Motor neuron (in vitro differentiated cells): Measurements from ENCODE around the gene ARTN. TPM values are rescaled to one million over a fixed set of nuclear protein-coding genes. Genes with fewer than 3 reads are reported as not detected.
A peak's percentile ranks its signal among the peaks of the same experiment; 100 is the strongest.

Experiments
- ATAC-seq, 8 experiments: fragments of 200-7000 bp; cut with Tn5 transposase; replicated peaks in 6 of 8; 2 replicates each; pipeline ENCODE4 v1.8.0; 2021; ENCODE audit warnings: mild to moderate bottlenecking in 8 of 8, moderate library complexity in 8 of 8
- H3K27ac ChIP-seq, 2 donors: fragments of 250-450 bp; sonication (Bioruptor Pico); 2 replicates each; pipeline ENCODE4 v1.9.0; 2021; ENCODE audit warnings: antibody characterized with exemption in 2 of 2, mild to moderate bottlenecking in 2 of 2, moderate library complexity in 1 of 2
- H3K4me1 ChIP-seq, 2 donors: fragments of 250-450 bp; sonication (Bioruptor Pico); replicated peaks in 1 of 2; 2 replicates each; pipeline ENCODE4 v1.6.1; 2021; ENCODE audit warnings: antibody characterized with exemption in 2 of 2, mild to moderate bottlenecking in 2 of 2, moderate library complexity in 1 of 2
- H3K4me3 ChIP-seq, 5 donors: fragments of 250-450 bp; sonication (Bioruptor Pico); 2 replicates each; pipeline ENCODE4 v1.9.0; 2021; ENCODE audit warnings: antibody characterized with exemption in 5 of 5, mild to moderate bottlenecking in 5 of 5, moderate library complexity in 4 of 5
- WGBS, 10 experiments: fragments of 450-650 bp; shearing (Covaris generic); methylation state at CpG; one replicate each; pipeline ENCODE4 v1.0.0; 2022; 5-methylcytosine and 5-hydroxymethylcytosine counted together
- in situ Hi-C, 9 experiments: fragments of 400-800 bp; cut with MboI; loops; one replicate each; pipeline ENCODE4 v1.15.0; 2021; ENCODE audit warnings: low sequenced_read_pairs in 9 of 9, low pct_unique_long_range_greater_than_20kb in 2 of 9; ENCODE audit not compliant: unreplicated experiment in 9 of 9
- total RNA-seq, 8 experiments: library from RNA; unstranded; fragments of 300-600 nt; gene quantifications; 2 replicates each; pipeline versions ENCODE4 v1.2.3 to v1.2.4, GENCODE V29; 2022

Gene ARTN
- total RNA-seq, 8 experiments from 2014 or later, result 0.21 to 3.5 (median 1.3) TPM

DNA sequence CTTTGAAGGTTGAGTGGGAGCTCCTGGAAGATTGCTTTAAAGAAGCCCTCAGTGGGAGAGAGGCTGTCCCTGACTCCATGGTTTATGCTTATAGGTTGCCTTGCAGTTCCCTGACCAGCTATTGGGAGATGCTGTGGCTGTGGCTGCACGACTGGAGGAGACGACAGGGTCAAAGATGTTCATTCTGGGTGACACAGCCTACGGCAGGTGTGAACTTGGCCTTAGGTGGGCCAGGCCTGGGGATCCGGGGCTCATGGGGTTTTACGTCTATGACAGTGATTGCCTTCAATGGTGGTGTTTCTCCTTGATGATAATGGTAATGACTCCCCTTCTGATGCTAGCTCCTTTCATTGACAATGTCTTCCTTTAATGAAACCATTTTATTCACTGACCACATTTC is 36.9 kb downstream of the ARTN start:
- H3K27ac ChIP-seq, result peak overlapping the region; percentile 51 to 82
- in situ Hi-C loops, result no loop called here
- peak overlapping the region; percentile 70 to 91 (median 82) for H3K4me3 ChIP-seq
- no peak for ATAC-seq
- peaks cover 8 to 12% of the 10 kb centered on the region in 2 donors for H3K4me1 ChIP-seq
- 0 to 66% (median 26%) methylated on average over 2 to 4 of the region's 5 CpGs; no CpG with 5 or more reads in 5 of the 10 experiments for WGBS, 10 experiments

DNA sequence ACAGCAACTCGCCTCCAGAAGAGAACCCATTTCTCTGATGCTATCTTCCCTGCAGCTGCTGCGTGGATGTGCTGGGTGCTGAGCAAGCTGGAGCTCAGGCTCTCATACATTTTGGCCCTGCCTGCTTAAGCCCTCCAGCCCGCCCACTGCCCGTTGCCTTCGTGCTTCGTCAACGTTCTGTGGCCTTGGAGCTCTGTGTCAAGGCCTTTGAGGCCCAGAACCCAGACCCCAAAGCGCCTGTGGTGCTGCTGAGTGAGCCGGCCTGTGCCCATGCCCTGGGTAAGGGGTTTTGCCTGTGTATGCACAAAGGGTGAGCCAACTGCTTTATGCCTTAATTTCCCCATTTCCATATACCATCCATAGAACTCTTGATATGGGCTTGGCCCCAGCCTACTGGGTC is 37.3 kb downstream of the ARTN start:
- H3K4me1 ChIP-seq, result peaks cover 11 to 15% of the 10 kb centered on the region in 2 donors
- H3K27ac ChIP-seq, result no peak overlapping the region
- in situ Hi-C loops, result no loop called here
- H3K4me3 ChIP-seq, result peak overlapping the region; percentile 70 to 91 (median 82)
- WGBS, 10 experiments, result 80 to 92% (median 86%) methylated on average over 1 to 9 of the region's 9 CpGs; no CpG with 5 or more reads in 4 of the 10 experiments
- ATAC-seq, result no peak

DNA sequence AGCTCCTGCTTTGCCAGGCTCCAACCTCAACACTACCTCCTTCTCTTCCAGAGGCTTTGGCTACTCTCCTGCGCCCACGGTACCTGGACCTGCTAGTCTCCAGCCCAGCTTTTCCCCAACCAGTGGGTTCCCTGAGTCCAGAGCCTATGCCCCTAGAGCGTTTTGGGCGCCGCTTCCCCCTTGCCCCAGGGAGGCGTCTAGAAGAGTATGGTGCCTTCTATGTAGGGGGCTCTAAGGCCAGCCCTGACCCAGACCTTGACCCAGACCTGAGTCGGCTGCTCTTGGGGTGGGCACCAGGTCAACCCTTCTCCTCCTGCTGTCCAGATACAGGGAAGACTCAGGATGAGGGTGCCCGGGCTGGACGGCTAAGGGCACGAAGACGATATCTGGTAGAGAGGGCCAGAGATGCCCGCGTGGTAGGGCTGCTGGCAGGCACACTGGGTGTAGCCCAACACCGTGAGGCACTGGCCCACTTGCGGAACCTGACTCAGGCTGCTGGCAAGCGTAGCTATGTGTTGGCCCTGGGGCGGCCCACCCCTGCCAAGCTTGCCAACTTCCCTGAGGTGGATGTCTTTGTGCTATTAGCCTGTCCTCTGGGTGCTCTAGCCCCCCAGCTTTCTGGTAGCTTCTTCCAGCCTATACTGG is 37.9 kb downstream of the ARTN start:
- 84 to 100% (median 92%) methylated on average over 3 to 7 of the region's 17 CpGs; no CpG with 5 or more reads in 6 of the 10 experiments for WGBS, 10 experiments
- in situ Hi-C loops, result no loop called here
- no peak overlapping the region for H3K4me3 ChIP-seq

DNA sequence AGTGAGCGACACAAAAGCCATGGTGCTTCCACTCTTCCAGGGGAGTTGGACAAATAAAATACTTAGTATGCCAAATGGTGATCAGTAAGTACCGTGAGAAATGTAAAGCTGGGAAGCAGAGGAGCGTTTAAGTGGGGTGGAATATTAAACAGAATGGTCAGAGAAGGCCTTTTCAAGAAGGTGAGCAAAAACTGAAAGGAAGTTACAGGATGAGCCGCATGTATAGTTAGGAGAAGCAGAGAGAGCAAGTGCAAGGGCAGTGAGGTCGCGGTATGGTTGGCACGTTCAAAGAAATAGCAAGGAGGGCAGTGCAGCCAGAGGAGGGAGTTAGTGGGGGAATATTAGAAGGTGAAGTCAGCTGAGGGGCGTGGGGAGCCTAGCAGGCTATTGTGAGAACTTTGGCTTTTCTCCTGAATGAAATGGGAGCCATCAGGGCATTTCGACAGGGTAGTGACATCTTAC is 40.4 kb downstream of the ARTN start:
- ATAC-seq, result no peak
- H3K27ac ChIP-seq, result peak overlapping the region in 1 of 2 donors; percentile 88
- peaks cover 28 to 43% of the 10 kb centered on the region in 2 donors for H3K4me1 ChIP-seq
- peak overlapping the region; percentile 69 to 92 (median 78) for H3K4me3 ChIP-seq
- in situ Hi-C loops, result no loop called here
- WGBS, 10 experiments, result 34 to 86% (median 55%) methylated on average over 1 to 9 of the region's 9 CpGs

More for the DNA sequence above, 37.9 kb downstream of the ARTN start:
- Histone ChIP-seq H3K27ac (no peak overlapping the region), H3K4me1 (peaks cover 16 to 20% of the 10 kb centered on the region in 2 donors)
- no peak for ATAC-seq

DNA sequence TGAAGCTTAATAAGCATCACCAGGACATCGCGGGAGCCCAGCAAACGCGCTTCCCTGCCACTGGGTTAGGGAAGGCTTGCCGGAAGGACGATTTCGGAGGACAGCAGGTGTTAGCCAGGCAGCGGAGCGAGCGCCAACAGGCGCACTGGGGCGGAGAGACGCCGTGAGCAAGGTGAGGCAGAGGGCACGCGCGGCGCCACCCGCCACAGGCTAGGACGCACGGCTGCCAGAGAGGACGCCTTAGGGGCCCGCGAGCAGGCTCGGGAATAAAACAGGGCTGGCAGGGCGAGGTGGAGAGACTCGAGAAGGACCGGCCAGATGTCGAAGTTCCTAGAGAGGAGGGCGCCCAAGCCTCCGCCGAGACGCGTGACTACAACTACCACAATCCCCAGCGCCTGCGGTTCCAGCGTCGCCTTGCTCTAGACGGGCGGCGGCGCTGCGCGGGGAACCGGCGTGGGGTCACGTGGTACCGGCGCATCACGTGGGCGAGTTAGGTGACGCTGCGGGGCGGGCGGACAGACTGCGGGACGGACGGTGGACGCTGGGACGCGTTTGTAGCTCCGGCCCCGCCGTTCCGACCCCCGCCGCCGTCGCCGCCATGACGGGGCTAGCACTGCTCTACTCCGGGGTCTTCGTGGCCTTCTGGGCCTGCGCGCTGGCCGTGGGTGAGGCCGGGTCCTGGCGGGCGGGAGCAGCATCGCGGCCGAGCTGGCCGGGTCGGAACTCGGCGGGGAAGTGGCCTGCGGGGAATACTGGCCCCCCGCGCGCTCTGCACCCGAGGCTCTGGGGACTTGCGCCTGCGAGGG is 41.0 kb downstream of the ARTN start, which contains the start of gene ATP6V0B:
Gene ATP6V0B (plus strand): TSS at position 518 of the 806 bp plus-strand sequence. CDS start 81 bp downstream, at position 599.
- ATAC-seq, result peak; percentile 62 to 80 (median 70)
- in situ Hi-C loops, result no loop called here
- peak within 1 kb of the TSS; percentile 82 to 88 for H3K27ac ChIP-seq

DNA sequence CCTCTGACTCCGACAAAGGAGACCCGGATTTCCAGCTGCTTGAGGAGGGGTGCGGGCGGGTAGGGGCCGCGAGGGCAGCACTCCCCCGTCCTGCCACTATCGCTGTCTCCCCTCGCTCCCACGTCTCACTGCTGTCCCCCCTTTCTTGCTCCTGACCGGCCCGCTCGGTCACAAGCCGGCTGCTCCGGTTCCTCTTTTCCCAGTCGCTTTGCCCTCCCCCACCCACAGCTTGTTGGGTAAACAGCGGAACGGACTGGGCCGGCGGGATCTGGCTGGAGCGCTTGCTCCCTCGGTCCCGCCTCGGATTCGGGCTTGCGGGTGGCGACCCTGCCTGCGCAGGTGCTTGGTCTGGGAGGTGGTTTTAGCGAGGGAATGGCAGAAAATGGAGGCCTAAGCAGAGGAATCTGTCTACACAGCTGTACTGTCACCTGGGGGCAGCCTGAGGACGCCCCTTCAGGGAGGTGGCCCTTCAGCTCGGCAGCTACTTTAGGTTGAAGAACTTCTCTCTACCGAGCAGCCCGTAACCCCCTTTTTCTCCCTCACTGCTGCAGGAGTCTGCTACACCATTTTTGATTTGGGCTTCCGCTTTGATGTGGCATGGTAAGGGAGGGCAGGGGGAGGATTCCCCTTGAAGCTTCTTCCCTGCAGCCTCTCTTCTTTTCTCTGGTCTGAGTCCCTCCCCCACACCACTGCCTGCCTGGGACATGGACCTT is 41.8 kb downstream of the ARTN start:
- H3K4me1 ChIP-seq, result peaks cover 33 to 45% of the 10 kb centered on the region in 2 donors
- in situ Hi-C loops, result no loop called here
- WGBS, 10 experiments, result 0 to 17% (median 5%) methylated on average over 1 to 26 of the region's 34 CpGs; no CpG with 5 or more reads in 3 of the 10 experiments
- peak overlapping the region; percentile 69 to 92 (median 78) for H3K4me3 ChIP-seq
- peak overlapping the region; percentile 82 to 88 for H3K27ac ChIP-seq
- ATAC-seq, result peak in 2 of 8 experiments; percentile 2 to 7

More for the DNA sequence above, 41.0 kb downstream of the ARTN start, which contains the start of gene ATP6V0B:
- Histone ChIP-seq H3K4me1 (peaks cover 28 to 41% of the 10 kb centered on the region in 2 donors), H3K4me3 (peak within 1 kb of the TSS; percentile 69 to 92 (median 78))
- WGBS, 10 experiments, result 0 to 1% (median 0%) methylated on average over 2 to 26 of the region's 93 CpGs; no CpG with 5 or more reads in 6 of the 10 experiments

DNA sequence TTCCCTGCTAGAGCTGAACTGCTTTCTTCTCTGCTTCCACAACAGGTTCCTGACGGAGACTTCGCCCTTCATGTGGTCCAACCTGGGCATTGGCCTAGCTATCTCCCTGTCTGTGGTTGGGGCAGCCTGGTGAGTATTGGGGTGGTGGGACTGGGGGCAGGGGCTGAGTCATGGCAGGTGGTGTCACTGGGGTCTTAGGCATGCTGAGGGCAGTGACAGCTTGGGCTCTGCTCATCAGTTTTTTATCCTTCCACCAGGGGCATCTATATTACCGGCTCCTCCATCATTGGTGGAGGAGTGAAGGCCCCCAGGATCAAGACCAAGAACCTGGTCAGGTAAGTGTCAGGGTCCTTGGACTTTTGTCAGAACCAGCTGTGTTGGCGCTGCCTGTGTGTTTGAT is 42.4 kb downstream of the ARTN start:
- in situ Hi-C loops, result no loop called here
- Histone ChIP-seq H3K4me3 (peak overlapping the region; percentile 69 to 92 (median 78)), H3K4me1 (peaks cover 31 to 45% of the 10 kb centered on the region in 2 donors), H3K27ac (no peak overlapping the region)
- ATAC-seq, result no peak
- 80 to 100% (median 95%) methylated on average over 1 to 3 of the region's 4 CpGs; no CpG with 5 or more reads in 6 of the 10 experiments for WGBS, 10 experiments

DNA sequence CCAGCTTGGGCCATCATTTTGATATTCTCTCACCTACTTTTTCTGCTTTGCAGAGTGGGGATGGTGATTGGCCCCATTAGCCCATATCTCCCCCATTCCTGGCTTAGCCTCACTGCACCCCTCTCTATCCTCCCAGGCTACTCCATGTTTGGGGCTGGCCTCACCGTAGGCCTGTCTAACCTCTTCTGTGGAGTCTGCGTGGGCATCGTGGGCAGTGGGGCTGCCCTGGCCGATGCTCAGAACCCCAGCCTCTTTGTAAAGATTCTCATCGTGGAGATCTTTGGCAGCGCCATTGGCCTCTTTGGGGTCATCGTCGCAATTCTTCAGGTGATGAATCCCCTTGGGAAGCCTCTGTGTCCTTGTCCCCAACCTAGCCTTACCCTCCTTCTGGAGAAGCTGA is 43.3 kb downstream of the ARTN start:
- in situ Hi-C loops, result no loop called here
- Histone ChIP-seq H3K4me3 (peak overlapping the region in 2 of 5 donors; percentile 80 to 92), H3K4me1 (peaks cover 31 to 44% of the 10 kb centered on the region in 2 donors), H3K27ac (no peak overlapping the region)
- WGBS, 10 experiments, result 60 to 100% (median 96%) methylated on average over 1 to 8 of the region's 8 CpGs; no CpG with 5 or more reads in 4 of the 10 experiments
- no peak for ATAC-seq

DNA sequence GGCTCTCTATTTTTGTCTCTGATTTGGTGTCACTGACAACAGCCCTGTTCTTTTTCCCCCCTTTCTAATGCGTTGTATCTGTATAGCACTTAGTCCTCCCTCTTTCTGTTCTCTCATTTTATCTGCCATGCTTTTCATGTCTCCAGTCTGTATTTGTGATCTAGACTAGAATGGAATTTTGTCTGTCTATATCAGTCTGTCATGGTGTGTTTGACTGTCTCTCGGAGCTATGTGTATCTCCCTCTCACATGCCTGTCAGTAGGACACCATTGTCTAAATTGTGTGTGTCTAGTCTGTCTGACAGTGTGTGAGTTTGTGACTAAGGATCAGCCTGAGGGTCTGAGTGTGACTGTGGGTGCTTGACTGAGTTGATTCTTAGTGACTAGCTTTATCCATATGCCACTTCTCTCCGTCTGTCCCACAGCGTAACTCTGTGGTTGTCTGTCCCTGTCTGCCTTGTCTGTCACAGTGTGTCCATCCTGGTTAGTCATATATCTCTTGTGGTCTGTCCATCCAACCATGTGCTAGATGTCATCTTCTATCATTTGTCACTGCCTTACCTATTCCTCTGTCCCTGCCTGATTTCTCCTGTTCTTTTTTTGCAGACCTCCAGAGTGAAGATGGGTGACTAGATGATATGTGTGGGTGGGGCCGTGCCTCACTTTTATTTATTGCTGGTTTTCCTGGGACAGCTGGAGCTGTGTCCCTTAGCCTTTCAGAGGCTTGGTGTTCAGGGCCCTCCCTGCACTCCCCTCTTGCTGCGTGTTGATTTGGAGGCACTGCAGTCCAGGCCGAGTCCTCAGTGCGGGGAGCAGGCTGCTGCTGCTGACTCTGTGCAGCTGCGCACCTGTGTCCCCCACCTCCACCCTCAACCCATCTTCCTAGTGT is 44.0 kb downstream of the ARTN start:
- Histone ChIP-seq H3K4me3 (peak overlapping the region in 2 of 5 donors; percentile 3 to 90), H3K27ac (no peak overlapping the region), H3K4me1 (peaks cover 31 to 44% of the 10 kb centered on the region in 2 donors)
- in situ Hi-C loops, result no loop called here
- no peak for ATAC-seq
- WGBS, 10 experiments, result 75 to 100% (median 95%) methylated on average over 1 to 9 of the region's 9 CpGs; no CpG with 5 or more reads in 1 of the 10 experiments

DNA sequence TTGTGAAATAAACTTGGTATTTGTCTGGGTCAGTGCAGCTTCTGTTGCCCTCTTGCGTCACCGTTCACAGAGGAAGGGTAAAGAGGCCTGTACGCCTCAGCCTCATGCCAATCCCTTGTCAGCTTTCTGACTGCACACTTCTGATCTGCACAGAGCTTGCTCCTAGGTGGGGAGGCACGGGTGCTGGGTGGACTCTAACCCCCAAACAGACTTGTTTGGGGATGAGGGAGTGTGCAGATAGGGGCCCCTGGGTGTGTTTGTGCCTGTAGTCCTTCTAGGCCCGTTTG is 44.6 kb downstream of the ARTN start:
- no peak for ATAC-seq
- 0 to 86% (median 37%) methylated on average over 1 to 4 of the region's 5 CpGs; no CpG with 5 or more reads in 6 of the 10 experiments for WGBS, 10 experiments
- peak overlapping the region in 1 of 2 donors; percentile 78 for H3K27ac ChIP-seq
- in situ Hi-C loops, result no loop called here
- peaks cover 31 to 44% of the 10 kb centered on the region in 2 donors for H3K4me1 ChIP-seq
- H3K4me3 ChIP-seq, result peak overlapping the region; percentile 54 to 90 (median 76)

DNA sequence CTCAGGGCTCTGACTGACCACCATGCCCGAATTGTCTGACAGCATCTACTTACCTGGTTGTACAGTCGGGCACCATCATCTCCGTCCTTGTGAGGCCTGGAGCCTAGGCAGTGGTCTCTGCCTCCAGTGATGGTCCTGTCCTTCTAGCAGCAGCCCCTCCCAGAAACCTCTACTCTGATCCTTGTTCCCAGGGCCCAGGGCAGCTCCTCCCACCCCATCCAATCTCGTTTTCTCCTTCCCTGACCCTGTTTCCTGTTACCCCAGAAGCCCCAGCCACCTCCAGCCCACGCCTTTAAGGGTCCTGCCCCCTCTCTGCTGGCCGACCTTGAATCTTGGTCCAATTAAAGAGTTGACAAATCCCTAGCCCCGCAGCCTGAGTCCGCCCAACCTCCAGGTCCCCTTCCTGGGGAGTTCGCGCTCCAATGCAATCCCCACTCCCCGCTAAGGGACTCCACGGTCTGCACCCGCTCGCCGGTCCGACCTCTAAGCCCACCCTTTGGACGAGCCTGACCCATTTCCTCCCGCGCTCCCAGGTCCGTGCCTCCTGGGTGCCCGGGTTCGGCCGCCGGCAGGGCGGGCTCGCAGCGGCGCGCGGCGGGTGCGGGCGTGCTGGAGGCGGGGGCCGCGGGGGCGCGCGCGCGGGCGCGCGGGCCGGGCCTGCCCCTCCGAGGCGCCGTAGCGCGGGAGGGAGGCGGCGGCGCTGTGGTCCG is 45.1 kb downstream of the ARTN start, which contains the start of gene B4GALT2:
Gene B4GALT2 (plus strand): TSS at position 660 of the 710 bp plus-strand sequence. CDS start 1,951 bp downstream, outside the sequence.
- Histone ChIP-seq H3K4me3 (peak within 1 kb of the TSS; percentile 54 to 90 (median 76)), H3K4me1 (peaks cover 31 to 44% of the 10 kb centered on the region in 2 donors), H3K27ac (peak within 1 kb of the TSS; percentile 66 to 78)
- WGBS, 10 experiments, result 0 to 16% (median 0%) methylated on average over 1 to 8 of the region's 54 CpGs; no CpG with 5 or more reads in 5 of the 10 experiments
- in situ Hi-C loops, result no loop called here
- ATAC-seq, result peak; percentile 0 to 33 (median 16)
